Measurements from ENCODE around the gene RFX4.

The RFX4 gene

GRCh38 chr12:106585105-106585520 is 2.3 kb downstream of the RFX4 start:
- DNase-seq (ENCODE audit: low read depth) = no peak
- no peak for TF ChIP-seq CTCF (IDR thresholded peaks at IDR 0.05; ENCODE audit: insufficient read depth, low read depth, low read length, missing control alignments)

GRCh38 chr12:106585521-106586277 is 2.9 kb downstream of the RFX4 start:
- no peak for TF ChIP-seq CTCF (IDR thresholded peaks at IDR 0.05; ENCODE audit: insufficient read depth, low read depth, low read length, missing control alignments)
- H3K4me3 ChIP-seq (ENCODE audit: low read depth, low read length) = no peak overlapping the region
- DNase-seq (ENCODE audit: low read depth) = no peak

More at GRCh38 chr12:106585105-106585520, 2.3 kb downstream of the RFX4 start:
- H3K4me3 ChIP-seq (ENCODE audit: low read depth, low read length) = no peak overlapping the region

DNA sequence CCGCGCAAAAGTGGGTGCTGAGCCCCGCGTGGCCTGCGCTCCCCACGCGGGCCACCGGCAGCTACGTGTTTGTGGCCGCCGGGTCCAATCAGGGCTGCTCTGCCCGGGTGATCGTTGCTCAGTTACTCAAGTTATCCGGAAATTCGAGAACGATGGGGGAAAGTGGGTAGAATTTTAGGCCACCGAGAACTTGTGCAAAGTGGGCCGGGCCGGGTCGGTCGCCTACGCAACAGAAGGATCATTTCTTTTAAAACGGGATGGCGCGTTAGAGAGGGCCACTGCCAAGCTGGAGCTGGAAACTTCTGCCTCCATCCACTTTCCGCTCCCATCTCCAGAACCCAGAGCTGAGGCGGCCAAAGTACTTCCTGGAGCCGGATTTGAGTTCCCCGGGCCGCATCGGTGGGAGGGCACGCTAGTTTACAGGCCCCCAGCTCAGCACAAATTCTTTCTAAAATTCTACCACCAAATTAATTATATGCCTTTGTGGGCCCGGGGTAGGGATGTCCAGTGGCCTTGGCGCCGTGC is 3.5 kb downstream of the RFX4 start:
- DNase-seq (ENCODE audit: low read depth) = no peak
- no peak for TF ChIP-seq CTCF (IDR thresholded peaks at IDR 0.05; ENCODE audit: insufficient read depth, low read depth, low read length, missing control alignments)
- H3K4me3 ChIP-seq (ENCODE audit: low read depth, low read length) = no peak overlapping the region

DNA sequence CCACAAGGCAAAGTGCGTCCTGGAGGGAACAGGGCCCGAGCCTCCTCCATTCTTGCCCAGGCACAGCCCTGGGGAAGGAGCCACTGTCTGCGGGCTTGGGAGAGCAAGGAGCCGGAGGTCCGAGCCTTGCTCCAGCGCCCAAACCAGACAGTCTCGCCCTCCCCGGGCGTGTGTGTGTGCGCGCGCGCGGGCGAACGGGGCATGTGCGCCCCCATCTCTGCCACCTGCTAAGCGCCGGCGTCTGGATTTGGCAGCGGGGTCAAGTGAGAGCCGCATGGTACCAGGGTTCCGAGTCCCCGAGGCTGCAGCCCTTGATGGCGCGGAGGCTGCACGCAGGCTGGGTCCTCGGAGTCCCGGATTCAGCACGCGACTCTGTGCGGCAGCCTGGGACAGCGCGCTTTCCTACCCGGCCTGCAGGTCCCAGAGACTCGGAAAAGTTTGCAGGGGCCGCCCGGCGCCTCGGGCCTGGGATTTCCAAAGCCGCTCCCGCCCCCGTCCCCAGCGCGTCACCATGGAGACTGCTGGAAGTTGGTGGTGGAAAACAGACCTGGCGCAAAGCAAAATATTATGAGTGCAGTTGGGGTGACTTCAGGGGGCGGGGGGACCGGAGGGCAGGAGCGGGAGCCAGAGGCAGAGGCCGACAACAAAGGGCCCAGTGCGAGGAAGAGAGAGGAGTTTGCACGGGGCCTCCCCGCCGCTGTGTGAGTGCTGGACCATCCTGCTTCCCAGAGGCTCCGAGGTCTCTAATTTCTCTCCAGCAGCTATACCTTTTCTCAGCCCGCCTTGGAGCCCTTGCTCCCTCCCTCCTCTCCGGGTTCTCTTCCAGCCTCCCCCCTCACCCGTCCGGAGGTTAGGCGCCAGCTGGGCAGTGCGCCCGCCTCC is 4.2 kb downstream of the RFX4 start:
- no peak for DNase-seq (ENCODE audit: low read depth)
- H3K4me3 ChIP-seq (ENCODE audit: low read depth, low read length) = no peak overlapping the region

GRCh38 chr12:106588771-106589170 is 6.0 kb downstream of the RFX4 start:
- DNase-seq (ENCODE audit: low read depth) = no peak
- TF ChIP-seq CTCF (IDR thresholded peaks at IDR 0.05; ENCODE audit: insufficient read depth, low read depth, low read length, missing control alignments) = no peak
- no peak overlapping the region for H3K4me3 ChIP-seq (ENCODE audit: low read depth, low read length)

More for the DNA sequence above, 4.2 kb downstream of the RFX4 start:
- TF ChIP-seq CTCF (IDR thresholded peaks at IDR 0.05; ENCODE audit: insufficient read depth, low read depth, low read length, missing control alignments) = no peak

GRCh38 chr12:106590601-106591000 is 7.8 kb downstream of the RFX4 start:
- no peak for TF ChIP-seq CTCF (IDR thresholded peaks at IDR 0.05; ENCODE audit: insufficient read depth, low read depth, low read length, missing control alignments)
- H3K4me3 ChIP-seq (ENCODE audit: low read depth, low read length) = no peak overlapping the region
- DNase-seq (ENCODE audit: low read depth) = no peak
